Aorta (tissue), 5 donors: ENCODE results near the gene ETV7. TPM values are rescaled to one million over a fixed set of nuclear protein-coding genes. Genes with fewer than 3 reads are reported as not detected.

ENCODE experiments used
- ATAC-seq: fragments of 200-7000 bp; cut with Tn5 transposase; one replicate; pipeline ENCODE4 v1.9.1; 2022; ENCODE audit warnings: moderate library complexity; ENCODE audit not compliant: low FRiP score
- DNase-seq, 2 donors: peaks; one replicate each; pipeline ENCODE4 v3.0.0-alpha.2; 2020
- H3K27ac ChIP-seq, 2 donors: one replicate each; pipeline ENCODE4 v1.5.1; 2013; ENCODE audit warnings: low read length in 2 of 2, mild to moderate bottlenecking in 2 of 2, moderate library complexity in 2 of 2, control low read depth in 1 of 2, inconsistent platforms in 1 of 2, low read depth in 1 of 2
- H3K27me3 ChIP-seq, 2 donors: one replicate each; pipeline ENCODE4 v1.6.1; 2013; ENCODE audit warnings: control low read depth in 1 of 2, low read length in 1 of 2, mild to moderate bottlenecking in 1 of 2, moderate library complexity in 1 of 2; ENCODE audit not compliant: insufficient read depth in 2 of 2, control insufficient read depth in 1 of 2
- H3K36me3 ChIP-seq, 2 donors: one replicate each; pipeline ENCODE4 v1.6.1; 2013; ENCODE audit warnings: control low read depth in 1 of 2, low read length in 1 of 2, mild to moderate bottlenecking in 1 of 2; ENCODE audit not compliant: insufficient read depth in 2 of 2, control insufficient read depth in 1 of 2
- H3K4me1 ChIP-seq, 2 donors: one replicate each; pipeline ENCODE4 v1.6.1; 2013; ENCODE audit warnings: low read length in 2 of 2, control low read depth in 1 of 2, mild to moderate bottlenecking in 1 of 2, moderate library complexity in 1 of 2; ENCODE audit not compliant: insufficient read depth in 2 of 2, control insufficient read depth in 1 of 2
- H3K4me3 ChIP-seq, 2 donors: one replicate each; pipeline ENCODE4 v1.5.1; 2013; ENCODE audit warnings: low read length in 2 of 2, control low read depth in 1 of 2, mild to moderate bottlenecking in 1 of 2
- H3K9me3 ChIP-seq: one replicate; pipeline ENCODE4 v1.6.1; 2013; ENCODE audit warnings: mild to moderate bottlenecking, low read length; ENCODE audit not compliant: control insufficient read depth
- WGBS, 2 donors: extraction: QIAGEN DNeasy Blood & Tissue Kit; methylation state at CpG; one replicate each; pipeline ENCODE4 v1.1.7; 2013; 5-methylcytosine and 5-hydroxymethylcytosine counted together
- intact Hi-C, 2 donors: fragments of 100-400 bp; cut with DNase I; formaldehyde crosslinking; loops; one replicate each; pipeline versions ENCODE4 v1.14.2 to v1.15.0; 2022
- polyA plus RNA-seq, 2 donors: library from polyadenylated mRNA; stranded (reverse); fragments of 200-250 nt; gene quantifications; one replicate each; pipeline ENCODE4 v1.2.3, GENCODE V29; 2013
- total RNA-seq, 2 donors: library from RNA; stranded (reverse); fragmentation: NEBNext Ultra II Directional; extraction: Animal tissue kit (Norgen Biotek cat#: 25700); gene quantifications; one replicate each; pipeline ENCODE4 v1.2.1, GENCODE V29; 2021
- donor health status: healthy with polysubstance abuse.
- donor health status: Bipolar disorder and iron deficiency.
- donor health status: DM: no; HTN: no; CAD: no.
- donor health status: DM: no; HTN: no; CAD: no.
- donor health status: DM: yes; HTN: yes; CAD: no.

ETV7 gene
- total and polyA plus RNA-seq, 4 donors, result 2.2 to 5.4 (median 3.1) TPM

- intact Hi-C loops, result no loop called here
- Histone ChIP-seq H3K4me1 (peaks cover 0 to 3% of the 10 kb centered on the region in 2 donors), H3K36me3 (no peaks in the 10 kb centered on the region), H3K4me3 (no peak overlapping the region), H3K27ac (no peak overlapping the region), H3K27me3 (no peaks in the 10 kb centered on the region), H3K9me3 (no peaks in the 10 kb centered on the region)
- ATAC-seq (no peak), DNase-seq (no peak)
- 97% methylated on average over 10 of the region's 10 CpGs for WGBS, 2 donors
These were observed 8.5 kb downstream of the ETV7 start for GRCh38 chr6:36378936-36379335.

- 83 to 87% methylated on average over 4 of the region's 4 CpGs for WGBS, 2 donors
- no peaks in the 10 kb centered on the region for H3K27me3 ChIP-seq
- H3K9me3 ChIP-seq, result no peaks in the 10 kb centered on the region
- no peak for ATAC-seq
- no peak overlapping the region for H3K27ac ChIP-seq
- no peak overlapping the region for H3K4me3 ChIP-seq
- intact Hi-C loops, result no loop called here
- no peak for DNase-seq
- H3K36me3 ChIP-seq, result no peaks in the 10 kb centered on the region
- H3K4me1 ChIP-seq, result peaks cover 0 to 3% of the 10 kb centered on the region in 2 donors
These were observed 9.1 kb downstream of the ETV7 start for GRCh38 chr6:36378243-36378920.

GRCh38 chr6:36377594-36377993, 9.9 kb downstream of the ETV7 start:
- H3K4me1 ChIP-seq, result peaks cover 0 to 3% of the 10 kb centered on the region in 2 donors
- peak in 1 of 2 donors; percentile 81 for DNase-seq
- WGBS, 2 donors, result 7 to 8% methylated on average over 5 of the region's 5 CpGs

GRCh38 chr6:36376742-36377141, 10.7 kb downstream of the ETV7 start:
- Histone ChIP-seq H3K36me3 (no peaks in the 10 kb centered on the region), H3K27ac (peak overlapping the region in 1 of 2 donors; percentile 46), H3K4me3 (no peak overlapping the region), H3K9me3 (no peaks in the 10 kb centered on the region), H3K27me3 (no peaks in the 10 kb centered on the region), H3K4me1 (peaks cover 0 to 3% of the 10 kb centered on the region in 2 donors)
- DNase-seq (no peak), ATAC-seq (no peak)
- WGBS, 2 donors, result 65 to 69% methylated on average over 8 of the region's 8 CpGs
- intact Hi-C loops, result no loop called here

More at GRCh38 chr6:36377594-36377993, 9.9 kb downstream of the ETV7 start:
- intact Hi-C loops, result no loop called here
- H3K4me3 ChIP-seq, result no peak overlapping the region
- H3K27me3 ChIP-seq, result no peaks in the 10 kb centered on the region
- H3K27ac ChIP-seq, result peak overlapping the region in 1 of 2 donors; percentile 31
- H3K36me3 ChIP-seq, result no peaks in the 10 kb centered on the region
- ATAC-seq, result no peak
- no peaks in the 10 kb centered on the region for H3K9me3 ChIP-seq

- no peak overlapping the region for H3K27ac ChIP-seq
- H3K4me1 ChIP-seq, result peaks cover 0 to 3% of the 10 kb centered on the region in 2 donors
- H3K36me3 ChIP-seq, result no peaks in the 10 kb centered on the region
- no peak for ATAC-seq
- H3K27me3 ChIP-seq, result no peaks in the 10 kb centered on the region
- 93 to 95% methylated on average over 8 of the region's 8 CpGs for WGBS, 2 donors
- intact Hi-C loops, result no loop called here
- H3K9me3 ChIP-seq, result no peaks in the 10 kb centered on the region
- DNase-seq, result no peak
- H3K4me3 ChIP-seq, result no peak overlapping the region
These were observed 11.3 kb downstream of the ETV7 start for GRCh38 chr6:36376183-36376582.

GRCh38 chr6:36375644-36376155, 11.8 kb downstream of the ETV7 start:
- Histone ChIP-seq H3K4me1 (peaks cover 0 to 3% of the 10 kb centered on the region in 2 donors), H3K9me3 (no peaks in the 10 kb centered on the region), H3K36me3 (no peaks in the 10 kb centered on the region), H3K27ac (no peak overlapping the region), H3K27me3 (no peaks in the 10 kb centered on the region), H3K4me3 (no peak overlapping the region)
- DNase-seq, result peak in 1 of 2 donors; percentile 63
- 96% methylated on average over 20 of the region's 20 CpGs for WGBS, 2 donors
- ATAC-seq, result no peak
- intact Hi-C loops, result no loop called here

- H3K4me1 ChIP-seq, result peaks cover 0 to 3% of the 10 kb centered on the region in 2 donors
- H3K27ac ChIP-seq, result no peak overlapping the region
- no peaks in the 10 kb centered on the region for H3K9me3 ChIP-seq
- peak in 1 of 2 donors; percentile 17 for DNase-seq
- intact Hi-C loops, result no loop called here
- no peak overlapping the region for H3K4me3 ChIP-seq
- no peaks in the 10 kb centered on the region for H3K36me3 ChIP-seq
- no peaks in the 10 kb centered on the region for H3K27me3 ChIP-seq
- 43 to 46% methylated on average over 8 of the region's 8 CpGs for WGBS, 2 donors
- ATAC-seq, result no peak
These were observed 12.5 kb downstream of the ETV7 start for GRCh38 chr6:36374972-36375371.

GRCh38 chr6:36374194-36374593, 13.3 kb downstream of the ETV7 start:
- Histone ChIP-seq H3K9me3 (no peaks in the 10 kb centered on the region), H3K4me3 (no peak overlapping the region), H3K4me1 (peaks cover 0 to 3% of the 10 kb centered on the region in 2 donors), H3K36me3 (no peaks in the 10 kb centered on the region), H3K27me3 (no peaks in the 10 kb centered on the region), H3K27ac (no peak overlapping the region)
- intact Hi-C loops, result no loop called here
- DNase-seq (peak in 1 of 2 donors; percentile 46), ATAC-seq (no peak)
- 96 to 98% methylated on average over 4 of the region's 4 CpGs for WGBS, 2 donors
